Nephron (organoid): ENCODE results near the gene YBX1.

ENCODE experiments used
- H3K27ac Mint-ChIP-seq, 3 experiments: 2 replicates each; pipeline ENCODE4 v1.8.0; 2020; ENCODE audit warnings: mixed read lengths in 3 of 3, mild to moderate bottlenecking in 2 of 3, moderate library complexity in 1 of 3
- H3K27me3 Mint-ChIP-seq: 2 replicates; pipeline ENCODE4 v1.8.0; 2021; ENCODE audit warnings: low read depth, mild to moderate bottlenecking, moderate library complexity, mixed read lengths
- H3K36me3 Mint-ChIP-seq: 2 replicates; pipeline ENCODE4 v1.8.0; 2020; ENCODE audit warnings: low read depth, mixed read lengths
- H3K4me1 Mint-ChIP-seq: 2 replicates; pipeline ENCODE4 v1.8.0; 2020; ENCODE audit warnings: mixed read lengths
- H3K4me3 Mint-ChIP-seq, 3 experiments: 2 replicates each; pipeline ENCODE4 v1.8.0; 2020; ENCODE audit warnings: mild to moderate bottlenecking in 3 of 3, mixed read lengths in 3 of 3, moderate library complexity in 2 of 3
- H3K9me3 Mint-ChIP-seq: 2 replicates; pipeline ENCODE4 v1.8.0; 2020; ENCODE audit warnings: mixed read lengths
- TF ChIP-seq, protein P1 (sequence below), 3 experiments: fragments of 200-600 bp; sonication (generic); IDR thresholded peaks; one replicate each; pipeline ENCODE4 v1.5.0; 2021; ENCODE audit warnings: antibody characterized with exemption in 3 of 3; ENCODE audit not compliant: unreplicated experiment in 3 of 3

The YBX1 gene

DNA sequence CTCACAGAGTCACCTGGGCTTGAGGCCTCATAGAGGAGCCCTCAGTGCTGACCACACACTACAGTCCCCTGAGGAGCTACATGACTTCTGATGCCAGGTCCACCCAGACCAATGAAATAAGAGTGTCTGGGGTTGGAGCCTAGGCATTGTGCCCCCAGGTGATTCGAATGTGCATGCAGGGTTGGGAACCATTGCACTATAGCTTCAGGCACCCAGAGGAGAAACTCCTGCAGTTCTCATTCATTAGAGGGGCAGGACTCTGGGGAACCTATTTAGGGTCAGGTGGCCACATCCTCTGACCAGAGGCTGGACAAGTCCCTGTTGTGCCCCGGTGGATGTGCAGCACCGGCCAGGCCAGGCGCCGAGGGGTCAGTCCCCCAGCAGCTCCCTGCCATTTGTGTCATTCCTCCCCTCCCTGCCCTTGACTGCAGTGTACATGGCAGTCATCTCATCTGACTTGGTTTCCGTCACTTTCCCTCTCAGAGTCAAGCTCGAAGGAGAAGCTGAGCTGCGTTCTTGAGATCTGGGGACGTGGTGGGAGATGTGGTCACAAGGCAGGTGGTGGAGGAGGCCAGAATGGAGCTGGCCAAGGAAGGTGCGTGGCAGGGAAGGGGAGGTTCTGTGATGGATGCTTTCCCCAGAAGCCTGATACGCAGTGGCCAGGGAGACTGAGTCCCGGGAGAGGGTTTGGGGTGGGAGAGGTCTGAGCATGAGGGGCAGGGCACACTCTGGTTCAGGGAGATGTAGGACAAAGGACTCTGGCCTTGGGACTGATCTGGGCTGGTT is 51.4 kb downstream of the YBX1 start:
- Mint-ChIP-seq H3K27me3 (peaks cover 3% of the 10 kb centered on the region), H3K36me3 (no peaks in the 10 kb centered on the region), H3K4me3 (no peak overlapping the region), H3K9me3 (no peaks in the 10 kb centered on the region), H3K4me1 (no peaks in the 10 kb centered on the region), H3K27ac (peak overlapping the region in 1 of 3 experiments; percentile 69)
- TF ChIP-seq, protein P1, sequence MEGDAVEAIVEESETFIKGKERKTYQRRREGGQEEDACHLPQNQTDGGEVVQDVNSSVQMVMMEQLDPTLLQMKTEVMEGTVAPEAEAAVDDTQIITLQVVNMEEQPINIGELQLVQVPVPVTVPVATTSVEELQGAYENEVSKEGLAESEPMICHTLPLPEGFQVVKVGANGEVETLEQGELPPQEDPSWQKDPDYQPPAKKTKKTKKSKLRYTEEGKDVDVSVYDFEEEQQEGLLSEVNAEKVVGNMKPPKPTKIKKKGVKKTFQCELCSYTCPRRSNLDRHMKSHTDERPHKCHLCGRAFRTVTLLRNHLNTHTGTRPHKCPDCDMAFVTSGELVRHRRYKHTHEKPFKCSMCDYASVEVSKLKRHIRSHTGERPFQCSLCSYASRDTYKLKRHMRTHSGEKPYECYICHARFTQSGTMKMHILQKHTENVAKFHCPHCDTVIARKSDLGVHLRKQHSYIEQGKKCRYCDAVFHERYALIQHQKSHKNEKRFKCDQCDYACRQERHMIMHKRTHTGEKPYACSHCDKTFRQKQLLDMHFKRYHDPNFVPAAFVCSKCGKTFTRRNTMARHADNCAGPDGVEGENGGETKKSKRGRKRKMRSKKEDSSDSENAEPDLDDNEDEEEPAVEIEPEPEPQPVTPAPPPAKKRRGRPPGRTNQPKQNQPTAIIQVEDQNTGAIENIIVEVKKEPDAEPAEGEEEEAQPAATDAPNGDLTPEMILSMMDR (IDR thresholded peaks at IDR 0.05; ENCODE audit: unreplicated experiment in 3 of 3): no peak

DNA sequence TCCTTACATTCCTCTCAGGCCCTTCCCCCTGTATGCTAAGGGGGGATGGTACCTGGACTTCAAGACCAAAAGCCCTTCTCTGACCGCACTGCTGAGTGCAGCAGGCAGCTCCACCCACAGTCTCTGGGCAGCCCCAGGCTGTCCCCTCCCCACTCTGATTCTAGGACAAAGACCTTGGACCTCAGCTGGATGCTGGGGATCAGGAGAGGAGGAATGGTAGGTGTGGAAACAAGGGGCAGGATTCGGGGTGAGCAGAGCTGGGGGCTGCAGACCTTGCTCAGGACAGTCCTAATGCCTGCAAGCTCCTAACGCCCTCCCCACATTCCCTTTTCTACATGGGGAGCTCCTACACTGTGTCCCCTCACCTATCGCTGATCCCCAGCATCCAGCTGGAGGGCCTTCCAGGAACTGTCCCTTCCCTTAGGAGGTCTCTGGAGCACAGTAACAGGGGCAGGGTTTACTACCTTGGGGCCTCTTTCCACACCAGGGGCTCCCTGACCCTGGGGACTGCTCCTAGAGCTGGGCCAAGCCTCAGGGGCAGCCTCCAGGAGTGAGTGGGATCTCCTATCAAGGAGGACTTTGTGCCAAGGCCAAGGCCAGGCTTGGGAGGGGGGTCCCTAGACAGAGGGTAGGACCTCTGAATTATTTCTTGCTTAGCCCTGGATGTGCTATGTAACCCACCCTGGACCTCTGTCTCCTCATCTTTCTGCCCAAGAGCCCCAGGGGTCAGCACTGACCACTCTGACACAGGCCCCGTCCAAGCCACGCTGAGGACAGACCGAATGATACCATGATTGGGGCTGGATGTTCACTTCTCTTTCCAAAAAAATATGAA is 52.2 kb downstream of the YBX1 start:
- Mint-ChIP-seq H3K27ac (peak overlapping the region in 2 of 3 experiments; percentile 60 to 69), H3K9me3 (no peaks in the 10 kb centered on the region), H3K4me1 (peaks cover 4% of the 10 kb centered on the region), H3K27me3 (peaks cover 3% of the 10 kb centered on the region), H3K4me3 (no peak overlapping the region), H3K36me3 (no peaks in the 10 kb centered on the region)
- TF ChIP-seq, protein P1 (IDR thresholded peaks at IDR 0.05; ENCODE audit: unreplicated experiment in 3 of 3): no peak

DNA sequence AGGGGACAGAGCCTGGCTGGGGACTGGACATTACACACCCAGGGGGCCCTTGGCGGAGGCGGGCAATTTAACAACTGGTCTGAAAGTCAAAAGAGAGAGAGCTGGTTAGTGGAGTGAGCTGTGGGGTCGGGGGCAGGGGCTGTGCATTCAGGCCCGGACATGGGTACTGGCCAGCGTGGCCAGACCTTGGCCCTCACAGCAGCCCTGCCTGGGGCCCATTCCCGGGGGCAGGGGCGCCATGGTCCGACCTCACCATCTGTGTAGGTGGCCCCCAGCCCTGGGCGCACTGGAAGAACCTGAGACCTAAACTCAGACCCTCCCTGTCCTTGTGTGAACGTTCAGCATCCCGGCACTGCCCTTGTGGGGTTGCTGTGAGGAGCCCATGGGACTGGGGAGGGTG is 52.8 kb downstream of the YBX1 start:
- Mint-ChIP-seq H3K36me3 (no peaks in the 10 kb centered on the region), H3K4me3 (no peak overlapping the region), H3K27me3 (peaks cover 3% of the 10 kb centered on the region), H3K27ac (peak overlapping the region in 2 of 3 experiments; percentile 29 to 60), H3K9me3 (no peaks in the 10 kb centered on the region), H3K4me1 (peaks cover 7% of the 10 kb centered on the region)
- TF ChIP-seq, protein P1 (IDR thresholded peaks at IDR 0.05; ENCODE audit: unreplicated experiment in 3 of 3): no peak

DNA sequence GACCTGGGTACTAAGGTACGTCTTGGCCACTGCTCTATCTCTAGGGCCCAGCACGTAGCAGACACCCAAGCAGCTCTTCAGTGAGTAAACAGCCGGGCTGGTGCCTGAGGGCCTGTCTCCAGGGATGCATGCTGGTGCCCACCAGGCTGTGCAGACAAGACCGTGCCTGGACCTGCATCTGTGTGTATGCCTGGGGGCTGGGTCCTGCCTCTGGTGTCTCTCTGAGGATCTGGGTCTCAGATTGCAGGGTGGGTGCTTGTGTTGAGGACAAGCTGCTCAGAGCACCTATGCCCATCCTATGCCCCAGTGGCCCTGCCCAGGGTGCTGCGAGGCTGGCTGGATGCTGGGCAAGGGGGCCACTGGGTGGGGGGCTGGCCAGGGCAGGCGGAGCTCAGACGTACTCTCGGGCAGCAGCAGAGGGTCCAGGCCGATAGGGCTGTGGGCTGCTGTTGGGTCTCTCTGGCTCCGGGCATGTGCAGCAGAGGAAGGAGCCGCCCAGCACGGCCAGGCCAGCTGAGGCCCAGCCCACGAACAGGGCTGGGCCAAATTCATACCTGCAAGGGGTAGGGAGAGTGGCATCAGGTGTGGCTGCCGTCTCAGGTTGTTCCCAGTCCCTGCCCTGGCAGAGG is 53.4 kb downstream of the YBX1 start:
- Mint-ChIP-seq H3K4me1 (peaks cover 11% of the 10 kb centered on the region), H3K27ac (no peak overlapping the region), H3K36me3 (no peaks in the 10 kb centered on the region), H3K27me3 (peaks cover 3% of the 10 kb centered on the region), H3K4me3 (no peak overlapping the region), H3K9me3 (no peaks in the 10 kb centered on the region)
- TF ChIP-seq, protein P1 (IDR thresholded peaks at IDR 0.05; ENCODE audit: unreplicated experiment in 3 of 3): no peak

DNA sequence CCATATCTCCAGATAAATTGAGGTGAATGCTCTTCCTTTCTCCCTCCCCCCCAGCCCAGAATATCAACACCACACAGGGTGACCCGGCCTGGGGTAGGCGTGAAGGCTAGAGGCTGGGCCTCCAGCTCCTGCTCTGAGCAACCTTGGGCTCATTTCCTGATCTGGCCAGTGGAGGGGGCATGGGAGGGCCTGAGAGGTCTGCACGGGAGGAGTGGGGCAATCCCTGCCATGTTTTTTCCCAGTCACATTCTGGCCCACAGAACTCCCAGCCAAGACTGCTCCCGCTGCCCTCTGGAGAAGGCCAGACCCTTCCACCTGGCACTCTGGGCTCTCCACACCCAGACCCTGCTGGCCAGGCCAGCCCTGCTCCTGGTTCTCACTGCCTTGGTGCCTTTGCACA is 53.9 kb downstream of the YBX1 start:
- TF ChIP-seq, protein P1 (IDR thresholded peaks at IDR 0.05; ENCODE audit: unreplicated experiment in 3 of 3): peak in 1 of 3 experiments; percentile 17
- H3K4me1 Mint-ChIP-seq: peaks cover 17% of the 10 kb centered on the region
- H3K27me3 Mint-ChIP-seq: peaks cover 3% of the 10 kb centered on the region
- no peaks in the 10 kb centered on the region for H3K9me3 Mint-ChIP-seq
- H3K36me3 Mint-ChIP-seq: no peaks in the 10 kb centered on the region
- H3K27ac Mint-ChIP-seq: no peak overlapping the region
- no peak overlapping the region for H3K4me3 Mint-ChIP-seq
